WERI-Rb-1 (cell line): ENCODE results near the gene TMEM185A.
A peak's percentile ranks its signal among the peaks of the same experiment; 100 is the strongest.
"Not testable (repeated sequence)": the region's sequence is repeated elsewhere in the genome, so short reads cannot be mapped to it uniquely, and the experiment has no call there.

Experiments used
- DNase-seq: peaks from one replicate; pipeline ENCODE4 v3.0.0-alpha.2; 2020
- H3K27ac ChIP-seq: fragments of 250-450 bp; sonication (Bioruptor Pico); 2 replicates; pipeline ENCODE4 v1.5.1; 2020; ENCODE audit warnings: mild to moderate bottlenecking, moderate library complexity
- H3K27me3 ChIP-seq: fragments of 250-450 bp; sonication (Bioruptor Pico); 2 replicates; pipeline ENCODE4 v1.5.1; 2021; ENCODE audit warnings: mild to moderate bottlenecking, low read depth, moderate library complexity; ENCODE audit not compliant: insufficient read depth, severe bottlenecking
- H3K36me3 ChIP-seq: fragments of 250-450 bp; sonication (Bioruptor Pico); 2 replicates; pipeline ENCODE4 v1.5.1; 2020; ENCODE audit warnings: mild to moderate bottlenecking, moderate library complexity
- H3K4me3 ChIP-seq: 2 replicates; pipeline ENCODE4 v1.5.1; 2011; ENCODE audit warnings: low read depth, mild to moderate bottlenecking, control low read depth, low read length
- H3K9me3 ChIP-seq: fragments of 250-450 bp; sonication (Bioruptor Pico); 2 replicates; pipeline ENCODE4 v1.5.1; 2021; ENCODE audit warnings: mild to moderate bottlenecking, moderate library complexity; ENCODE audit not compliant: severe bottlenecking
- TF ChIP-seq, protein P1 (sequence below): IDR thresholded peaks from 2 replicates; pipeline ENCODE4 v1.5.1; 2011; ENCODE audit warnings: low read depth, mild to moderate bottlenecking, control low read depth, inconsistent platforms, low read length

The TMEM185A gene

DNA sequence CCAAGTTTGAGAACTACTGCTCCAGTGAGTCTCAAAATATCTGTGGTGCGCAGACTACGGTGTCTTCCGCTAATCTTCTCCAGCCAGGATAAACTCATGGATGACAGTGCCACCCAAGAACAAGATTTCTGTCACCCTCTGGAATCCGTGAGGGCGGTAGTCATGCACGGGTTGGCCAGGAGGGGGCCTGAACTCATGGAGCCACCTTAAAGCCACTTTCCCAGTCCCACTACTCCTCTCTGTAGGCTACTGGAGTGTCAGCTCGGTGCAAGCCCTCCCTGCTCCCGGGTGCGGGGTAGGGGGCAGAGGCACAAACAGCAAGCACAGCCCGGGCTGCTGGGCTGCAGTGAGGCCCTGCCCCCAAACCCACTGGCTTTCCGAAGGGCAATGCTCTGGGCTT, 33.0 kb downstream of the TMEM185A start:
- TF ChIP-seq, protein P1, sequence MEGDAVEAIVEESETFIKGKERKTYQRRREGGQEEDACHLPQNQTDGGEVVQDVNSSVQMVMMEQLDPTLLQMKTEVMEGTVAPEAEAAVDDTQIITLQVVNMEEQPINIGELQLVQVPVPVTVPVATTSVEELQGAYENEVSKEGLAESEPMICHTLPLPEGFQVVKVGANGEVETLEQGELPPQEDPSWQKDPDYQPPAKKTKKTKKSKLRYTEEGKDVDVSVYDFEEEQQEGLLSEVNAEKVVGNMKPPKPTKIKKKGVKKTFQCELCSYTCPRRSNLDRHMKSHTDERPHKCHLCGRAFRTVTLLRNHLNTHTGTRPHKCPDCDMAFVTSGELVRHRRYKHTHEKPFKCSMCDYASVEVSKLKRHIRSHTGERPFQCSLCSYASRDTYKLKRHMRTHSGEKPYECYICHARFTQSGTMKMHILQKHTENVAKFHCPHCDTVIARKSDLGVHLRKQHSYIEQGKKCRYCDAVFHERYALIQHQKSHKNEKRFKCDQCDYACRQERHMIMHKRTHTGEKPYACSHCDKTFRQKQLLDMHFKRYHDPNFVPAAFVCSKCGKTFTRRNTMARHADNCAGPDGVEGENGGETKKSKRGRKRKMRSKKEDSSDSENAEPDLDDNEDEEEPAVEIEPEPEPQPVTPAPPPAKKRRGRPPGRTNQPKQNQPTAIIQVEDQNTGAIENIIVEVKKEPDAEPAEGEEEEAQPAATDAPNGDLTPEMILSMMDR: 0 out of 2 replicates have a peak, but pooled peaks have one; percentile 20
- not testable (repeated sequence) for H3K27me3 ChIP-seq, H3K36me3 ChIP-seq, H3K27ac ChIP-seq, H3K9me3 ChIP-seq, H3K4me3 ChIP-seq
- peak; percentile 54 for DNase-seq

DNA sequence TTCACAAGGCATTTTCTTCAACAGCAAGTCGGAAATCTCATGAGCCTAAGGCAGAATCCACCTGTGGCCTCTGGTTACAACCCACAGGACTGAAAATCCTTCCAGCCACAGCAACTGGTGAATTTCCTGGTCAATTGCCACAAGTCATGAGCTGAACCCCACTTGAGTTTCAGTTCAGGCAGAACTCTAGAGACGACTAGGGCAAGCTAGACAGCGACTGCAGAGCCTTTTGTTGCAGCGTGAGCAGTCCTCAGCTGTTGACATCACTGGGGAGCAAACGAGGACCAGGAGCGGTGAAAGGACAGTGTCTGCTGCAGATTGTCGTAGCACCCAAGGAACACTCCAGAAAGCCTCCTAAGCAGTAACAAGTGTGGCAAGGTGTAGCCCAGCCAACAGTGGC, 35.6 kb downstream of the TMEM185A start:
- H3K36me3 ChIP-seq, H3K27me3 ChIP-seq, H3K4me3 ChIP-seq, H3K27ac ChIP-seq, DNase-seq, H3K9me3 ChIP-seq: not testable (repeated sequence)

DNA sequence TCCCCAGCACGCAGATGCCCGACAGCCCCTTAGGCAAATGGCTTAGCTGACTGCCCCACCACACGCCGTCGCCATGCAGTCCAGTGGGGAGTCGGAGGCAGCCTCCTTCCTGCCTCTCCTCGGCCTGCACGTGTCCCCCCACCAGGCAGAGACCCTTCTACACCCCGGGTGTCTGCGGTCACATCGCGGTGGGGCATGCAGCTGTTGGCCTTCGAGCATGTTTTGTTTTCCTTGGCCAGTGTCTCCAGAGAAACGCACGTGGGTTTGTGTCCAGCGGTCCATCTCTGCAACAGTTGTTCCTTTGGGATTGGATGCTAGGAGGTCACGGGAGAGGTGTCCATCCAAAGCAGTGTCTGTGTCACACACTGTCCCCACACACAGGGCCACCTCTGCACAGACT, 36.4 kb downstream of the TMEM185A start, which contains the start of gene HSFX2:
Gene HSFX2 (minus strand): TSS at position 101 of the 400 bp plus-strand sequence. CDS start 614 bp downstream, outside the sequence.
- not testable (repeated sequence) for DNase-seq, H3K27ac ChIP-seq, H3K36me3 ChIP-seq, H3K4me3 ChIP-seq, H3K27me3 ChIP-seq, H3K9me3 ChIP-seq

DNA sequence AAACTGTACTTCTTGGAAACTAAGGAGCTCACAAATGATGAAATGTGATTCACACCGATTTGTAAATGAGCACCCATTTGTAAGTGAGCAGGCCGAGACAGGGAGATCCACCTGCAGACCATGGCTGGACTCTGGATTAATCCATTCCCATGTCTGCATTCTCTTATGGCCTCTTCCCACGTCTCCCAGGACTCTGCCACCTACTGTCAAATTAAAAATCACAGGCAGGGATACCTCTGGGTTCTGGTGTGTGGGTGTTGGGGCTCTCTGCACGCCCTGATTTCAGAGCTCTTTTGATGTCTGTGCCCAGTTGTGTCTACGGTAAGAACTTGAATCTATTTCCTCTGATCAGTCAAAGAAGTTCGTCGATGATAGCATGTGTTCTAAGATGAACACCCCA, 40.6 kb downstream of the TMEM185A start:
- not testable (repeated sequence) for H3K9me3 ChIP-seq, H3K36me3 ChIP-seq, H3K4me3 ChIP-seq, H3K27ac ChIP-seq, DNase-seq, H3K27me3 ChIP-seq

DNA sequence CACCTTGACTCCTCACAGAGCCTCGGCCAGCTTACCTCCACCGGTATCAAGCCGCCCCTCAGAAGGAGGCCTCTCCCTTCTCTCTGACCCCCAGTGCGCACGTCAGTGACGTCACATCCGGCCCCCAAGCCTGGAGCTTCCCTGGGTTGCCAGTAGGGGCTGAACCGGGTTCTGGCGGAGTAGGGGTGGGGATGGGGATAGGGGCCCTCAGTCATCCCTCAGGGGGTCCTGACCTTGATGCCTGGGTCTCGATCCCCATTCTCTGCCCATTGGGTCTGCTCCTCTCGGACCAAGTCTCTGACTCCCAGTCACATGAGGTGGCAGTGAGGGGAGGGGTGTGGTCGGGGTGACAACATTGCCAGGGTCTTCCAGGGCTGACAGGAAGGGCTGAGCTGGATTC, 44.2 kb downstream of the TMEM185A start, which contains the start of gene MAGEA9B:
Gene MAGEA9B (minus strand): TSS at position 101 of the 400 bp plus-strand sequence. CDS start 4,280 bp downstream, outside the sequence.
- not testable (repeated sequence) for DNase-seq, H3K27me3 ChIP-seq, H3K36me3 ChIP-seq, H3K27ac ChIP-seq, H3K9me3 ChIP-seq, H3K4me3 ChIP-seq

DNA sequence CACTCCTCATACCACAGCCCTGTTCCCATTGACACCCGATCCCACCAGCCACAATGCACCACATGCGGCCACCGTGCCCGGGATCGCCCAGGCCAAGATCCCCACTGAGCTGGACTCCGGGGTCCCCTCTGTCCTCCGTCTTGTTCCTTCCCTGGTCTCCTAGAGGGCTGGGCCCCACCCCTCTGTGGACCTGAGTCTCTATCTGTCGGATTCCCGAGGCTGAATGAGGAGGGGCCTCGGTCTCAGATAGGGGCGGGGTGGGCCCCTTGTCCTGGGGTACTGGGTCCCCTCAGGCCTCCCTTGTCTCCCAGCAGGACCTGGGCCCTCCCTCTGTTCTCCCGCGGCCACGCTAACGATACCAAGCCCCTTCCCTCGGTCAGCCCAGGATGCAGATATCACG, 46.0 kb downstream of the TMEM185A start:
- not testable (repeated sequence) for H3K9me3 ChIP-seq, H3K27me3 ChIP-seq, H3K36me3 ChIP-seq, DNase-seq, H3K4me3 ChIP-seq, H3K27ac ChIP-seq

DNA sequence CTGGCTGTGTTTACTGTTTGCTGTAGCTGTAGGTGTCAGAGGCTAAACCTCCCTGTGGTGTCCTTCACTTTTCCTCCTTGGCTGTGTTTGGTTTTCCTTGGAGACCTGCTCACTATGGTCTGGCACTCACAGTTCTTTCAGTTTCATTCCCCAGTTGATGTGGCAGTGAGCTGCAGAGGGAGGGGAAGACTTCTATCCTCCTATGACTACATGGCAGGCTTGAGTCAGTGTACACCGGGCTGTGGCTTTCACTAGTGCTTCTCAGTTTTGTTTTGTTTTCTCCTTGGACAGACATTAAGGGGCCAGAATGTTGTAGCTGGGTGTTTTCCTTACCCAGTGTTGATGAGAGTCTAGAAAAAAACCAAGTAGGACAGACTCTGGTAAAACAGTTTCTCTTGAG, 58.1 kb downstream of the TMEM185A start:
- H3K9me3 ChIP-seq, H3K36me3 ChIP-seq, H3K4me3 ChIP-seq, H3K27ac ChIP-seq, DNase-seq: not testable (repeated sequence)
- peaks cover 23% of the 10 kb centered on the region for H3K27me3 ChIP-seq

DNA sequence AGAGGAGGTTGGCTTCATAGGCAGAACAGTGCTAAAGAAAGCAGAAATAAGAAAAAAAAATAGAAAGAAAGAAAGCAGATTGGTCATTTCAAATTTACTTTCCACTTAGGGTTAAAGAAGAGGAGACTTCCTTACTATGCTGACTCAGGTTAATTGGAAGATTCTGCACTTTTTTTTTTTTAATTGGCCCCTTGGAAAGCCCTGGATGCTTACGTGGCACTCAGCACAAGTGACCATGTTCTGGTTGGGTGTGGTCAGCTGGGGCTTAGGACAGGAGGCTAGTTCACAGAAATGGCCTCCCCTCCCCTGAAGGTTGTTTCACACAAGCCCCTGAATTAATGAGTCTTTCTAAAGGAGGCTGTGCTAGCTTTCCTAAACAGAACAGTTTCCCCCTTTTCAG, 58.8 kb downstream of the TMEM185A start:
- Histone ChIP-seq H3K27ac (no peak overlapping the region), H3K36me3 (no peaks in the 10 kb centered on the region), H3K4me3 (no peak overlapping the region), H3K27me3 (peaks cover 26% of the 10 kb centered on the region), H3K9me3 (no peaks in the 10 kb centered on the region)
- DNase-seq: no peak
- TF ChIP-seq, protein P1: no peak

DNA sequence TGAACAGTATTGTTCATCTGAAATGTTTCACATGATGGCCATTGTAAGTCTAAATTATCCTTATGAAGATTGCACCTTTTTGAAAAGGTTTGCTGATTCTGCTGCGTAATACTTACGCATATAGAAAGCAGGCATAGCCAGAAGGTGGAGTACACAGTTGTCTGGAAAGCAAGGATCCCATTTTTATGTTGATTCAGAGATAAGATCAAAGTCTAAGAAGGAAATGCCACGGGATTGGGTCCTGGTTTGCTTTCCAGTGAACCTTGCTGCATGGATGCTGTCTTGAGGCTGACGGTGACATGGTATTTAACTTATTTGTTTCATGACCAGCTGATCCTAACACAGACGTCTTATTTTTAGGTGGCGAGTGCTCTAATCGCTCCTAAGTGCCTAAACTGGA, 59.8 kb downstream of the TMEM185A start:
- Histone ChIP-seq H3K27ac (no peak overlapping the region), H3K4me3 (no peak overlapping the region), H3K9me3 (no peaks in the 10 kb centered on the region), H3K36me3 (no peaks in the 10 kb centered on the region), H3K27me3 (peaks cover 31% of the 10 kb centered on the region)
- no peak for DNase-seq
- TF ChIP-seq, protein P1: no peak
